ENCODE results near the gene AKR7A2.

Gene AKR7A2

DNA sequence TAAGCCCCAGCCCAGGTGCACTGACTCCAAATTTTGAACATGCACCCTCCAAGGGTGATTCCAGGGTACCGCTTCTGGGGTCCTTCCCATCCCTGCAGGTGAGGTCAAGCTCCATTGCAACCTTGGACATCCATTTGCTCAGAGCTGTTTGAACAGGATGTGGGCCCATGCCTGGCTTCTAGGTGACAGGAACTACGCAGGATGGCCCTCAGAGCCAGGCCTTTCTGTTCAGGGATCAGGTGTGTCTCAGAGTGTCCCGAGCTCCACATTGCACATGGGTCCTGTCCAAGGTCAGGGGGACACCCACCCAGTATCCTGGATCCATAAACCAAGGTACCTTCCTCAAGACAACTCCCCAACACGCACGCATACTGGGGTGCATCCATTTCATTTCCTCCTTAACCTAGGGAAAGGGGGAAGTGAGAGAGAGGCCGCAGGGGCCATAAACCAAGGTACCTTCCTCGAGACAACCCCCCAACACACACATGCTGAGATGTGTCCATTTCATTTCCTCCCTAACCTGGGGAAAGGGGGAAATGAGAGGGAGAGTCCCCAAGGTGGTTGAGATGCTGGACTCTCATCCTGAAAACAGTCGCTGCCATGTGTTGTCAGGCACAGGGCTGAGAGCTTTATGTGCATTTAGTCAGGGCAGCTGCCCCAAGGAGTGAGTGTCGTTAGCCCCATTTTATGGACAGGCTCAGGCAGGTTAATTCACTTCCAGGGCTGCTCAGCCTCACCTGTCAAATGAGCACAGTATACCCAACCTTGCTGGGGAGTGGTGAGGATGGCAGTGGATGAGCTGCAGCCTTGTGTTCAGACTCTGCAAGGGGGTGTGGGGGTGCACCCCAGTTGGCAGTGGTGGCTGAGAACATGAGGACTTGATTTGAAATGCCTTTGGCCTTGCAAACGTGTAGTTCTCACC lies 2.3 kb upstream of the AKR7A2 start:
- Histone ChIP-seq H3K36me3 (ENCODE audit: control insufficient read depth in 2 of 2, insufficient read depth in 2 of 2, low read length in 2 of 2) (peaks cover 0 to 13% of the 10 kb centered on the region in 2 donors), H3K27me3 (ENCODE audit: control insufficient read depth in 1 of 2, insufficient read depth in 2 of 2, low read length in 2 of 2) (no peaks in the 10 kb centered on the region), H3K4me1 (ENCODE audit: control insufficient read depth, insufficient read depth, low read length) (peaks cover 36% of the 10 kb centered on the region), H3K27ac (ENCODE audit: low read length) (no peak overlapping the region), H3K4me3 (ENCODE audit: low read length in 2 of 2) (no peak overlapping the region), H3K9ac (ENCODE audit: low read length in 2 of 2) (no peak overlapping the region), H3K9me3 (ENCODE audit: control insufficient read depth in 2 of 2, low read length in 2 of 2) (no peaks in the 10 kb centered on the region)

GRCh38 chr1:19313636-19313959 lies 1.7 kb upstream of the AKR7A2 start:
- no peaks in the 10 kb centered on the region for H3K9me3 ChIP-seq (ENCODE audit: control insufficient read depth in 2 of 2, low read length in 2 of 2)
- peak overlapping the region; percentile 13 to 59 for H3K9ac ChIP-seq (ENCODE audit: low read length in 2 of 2)
- peaks cover 35% of the 10 kb centered on the region for H3K4me1 ChIP-seq (ENCODE audit: control insufficient read depth, insufficient read depth, low read length)
- peaks cover 0 to 12% of the 10 kb centered on the region in 2 donors for H3K36me3 ChIP-seq (ENCODE audit: control insufficient read depth in 2 of 2, insufficient read depth in 2 of 2, low read length in 2 of 2)
- H3K27ac ChIP-seq (ENCODE audit: low read length), result peak overlapping the region; percentile 58
- H3K4me3 ChIP-seq (ENCODE audit: low read length in 2 of 2), result peak overlapping the region in 1 of 2 donors; percentile 84
- no peaks in the 10 kb centered on the region for H3K27me3 ChIP-seq (ENCODE audit: control insufficient read depth in 1 of 2, insufficient read depth in 2 of 2, low read length in 2 of 2)

DNA sequence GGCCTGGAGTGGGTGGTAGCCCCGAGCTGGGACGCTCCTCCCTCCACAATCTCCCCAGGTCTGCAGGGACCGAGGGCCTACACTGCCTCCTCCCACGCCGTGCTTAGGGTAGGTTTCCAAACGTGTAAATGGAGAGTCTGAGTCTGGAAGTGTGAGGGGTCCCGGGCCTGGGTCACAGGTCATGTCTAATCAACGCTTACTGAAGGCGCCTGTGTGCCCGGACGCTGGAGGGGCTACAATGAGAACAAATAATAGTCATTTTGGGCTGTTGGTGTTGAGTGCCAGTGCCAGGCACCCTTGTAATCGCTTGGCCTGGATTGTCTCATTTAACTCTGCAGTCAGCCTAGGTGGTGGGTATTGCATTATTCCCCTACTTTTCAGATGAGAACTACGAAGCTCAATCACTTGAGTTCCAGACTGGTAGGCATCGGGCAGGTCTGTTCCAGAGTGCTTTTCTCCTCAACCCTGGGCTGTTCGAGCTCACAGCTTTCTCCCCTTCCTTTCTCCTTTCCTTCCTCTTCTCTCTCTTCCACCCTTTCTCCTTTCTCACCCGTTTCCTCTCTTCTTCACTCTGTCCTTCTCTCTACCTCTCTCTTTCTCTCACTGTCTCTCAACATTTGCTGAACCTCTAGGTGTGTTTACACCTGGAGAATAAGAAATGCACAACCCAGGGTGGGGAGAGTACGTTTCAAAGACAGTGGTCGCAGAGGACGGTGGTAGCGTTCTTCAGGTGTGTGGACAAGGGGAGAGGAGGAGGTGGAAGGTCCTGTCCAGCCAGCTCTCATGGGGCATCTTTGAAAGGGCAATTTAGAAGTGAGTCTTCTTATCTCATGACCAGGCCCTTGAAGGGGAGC lies 1.1 kb upstream of the AKR7A2 start:
- Histone ChIP-seq H3K27ac (ENCODE audit: low read length) (peak overlapping the region; percentile 58), H3K36me3 (ENCODE audit: control insufficient read depth in 2 of 2, insufficient read depth in 2 of 2, low read length in 2 of 2) (peaks cover 5 to 13% of the 10 kb centered on the region in 2 donors), H3K4me1 (ENCODE audit: control insufficient read depth, insufficient read depth, low read length) (peaks cover 35% of the 10 kb centered on the region), H3K4me3 (ENCODE audit: low read length in 2 of 2) (peak overlapping the region; percentile 80 to 84), H3K9me3 (ENCODE audit: control insufficient read depth in 2 of 2, low read length in 2 of 2) (no peaks in the 10 kb centered on the region), H3K27me3 (ENCODE audit: control insufficient read depth in 1 of 2, insufficient read depth in 2 of 2, low read length in 2 of 2) (no peaks in the 10 kb centered on the region), H3K9ac (ENCODE audit: low read length in 2 of 2) (peak overlapping the region; percentile 59 to 79)

DNA sequence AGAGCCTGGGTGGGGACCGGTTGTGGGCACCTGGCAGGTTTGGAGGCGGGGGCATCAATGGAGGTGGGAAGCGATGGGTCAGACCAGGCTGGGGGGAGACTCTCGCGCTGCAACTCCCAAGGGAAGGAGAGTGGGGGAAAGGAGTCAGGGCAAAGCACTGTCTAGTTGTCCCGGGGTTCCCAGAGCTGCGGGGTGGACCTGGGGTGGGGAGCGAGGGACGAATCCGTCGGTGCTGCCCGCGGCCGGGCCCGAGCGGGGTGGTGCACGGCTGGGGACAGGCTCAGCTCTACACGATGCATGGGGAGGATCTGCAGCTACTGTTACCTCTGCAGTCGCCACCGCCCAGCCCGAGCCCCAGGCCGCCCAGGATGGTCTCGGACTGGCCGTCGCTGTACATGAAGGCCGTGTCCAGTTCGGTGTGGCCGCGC lies 427 bp downstream of the AKR7A2 start:
- H3K4me3 ChIP-seq (ENCODE audit: low read length in 2 of 2), result peak overlapping the region; percentile 84
- H3K9me3 ChIP-seq (ENCODE audit: control insufficient read depth in 2 of 2, low read length in 2 of 2), result no peaks in the 10 kb centered on the region
- H3K36me3 ChIP-seq (ENCODE audit: control insufficient read depth in 2 of 2, insufficient read depth in 2 of 2, low read length in 2 of 2), result peaks cover 11 to 20% of the 10 kb centered on the region in 2 donors
- H3K27me3 ChIP-seq (ENCODE audit: control insufficient read depth in 1 of 2, insufficient read depth in 2 of 2, low read length in 2 of 2), result no peaks in the 10 kb centered on the region
- no peak overlapping the region for H3K27ac ChIP-seq (ENCODE audit: low read length)
- H3K9ac ChIP-seq (ENCODE audit: low read length in 2 of 2), result peak overlapping the region; percentile 72 to 80
- H3K4me1 ChIP-seq (ENCODE audit: control insufficient read depth, insufficient read depth, low read length), result peaks cover 35% of the 10 kb centered on the region

DNA sequence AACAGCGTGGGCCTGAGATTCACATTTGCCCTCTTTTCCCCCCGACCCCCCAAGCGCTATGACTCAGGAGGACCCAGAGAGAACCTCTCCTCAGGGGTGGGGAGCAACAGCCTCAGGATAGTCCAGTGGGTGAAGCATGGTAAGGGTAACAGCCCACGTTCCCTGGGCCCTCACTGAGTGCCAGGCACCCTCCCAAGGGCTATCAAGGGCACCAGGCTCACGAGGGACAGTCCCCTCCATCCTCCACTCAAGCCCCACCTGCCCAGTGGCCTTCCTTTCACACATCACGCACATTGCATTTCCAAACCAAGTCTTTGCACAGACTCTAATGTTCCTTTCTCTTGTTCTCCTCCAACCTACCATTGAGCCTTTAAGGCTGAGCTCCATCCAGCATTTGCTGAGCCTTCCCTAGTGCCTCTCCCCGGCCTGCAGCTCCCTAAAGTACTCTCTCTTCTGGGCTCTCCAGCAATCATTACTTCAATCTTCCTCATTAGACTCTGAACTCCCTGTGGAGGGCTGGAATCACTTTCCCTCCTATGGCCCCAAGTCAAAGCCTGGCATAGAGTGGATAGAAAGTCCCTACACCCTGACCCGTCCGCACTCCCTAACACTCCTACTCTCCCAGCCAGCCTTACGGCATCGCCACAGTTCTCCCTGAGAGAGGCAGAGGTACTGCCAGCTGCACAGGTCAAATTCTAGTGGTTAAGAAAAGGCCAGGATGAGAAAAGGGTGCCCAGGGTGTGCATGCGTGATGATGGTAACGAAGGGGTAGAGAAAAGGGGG lies 1.0 kb downstream of the AKR7A2 start:
- peak overlapping the region; percentile 72 to 80 for H3K9ac ChIP-seq (ENCODE audit: low read length in 2 of 2)
- H3K36me3 ChIP-seq (ENCODE audit: control insufficient read depth in 2 of 2, insufficient read depth in 2 of 2, low read length in 2 of 2), result peaks cover 15 to 24% of the 10 kb centered on the region in 2 donors
- H3K4me3 ChIP-seq (ENCODE audit: low read length in 2 of 2), result peak overlapping the region; percentile 84
- no peaks in the 10 kb centered on the region for H3K27me3 ChIP-seq (ENCODE audit: control insufficient read depth in 1 of 2, insufficient read depth in 2 of 2, low read length in 2 of 2)
- H3K4me1 ChIP-seq (ENCODE audit: control insufficient read depth, insufficient read depth, low read length), result peaks cover 33% of the 10 kb centered on the region
- H3K9me3 ChIP-seq (ENCODE audit: control insufficient read depth in 2 of 2, low read length in 2 of 2), result no peaks in the 10 kb centered on the region
- no peak overlapping the region for H3K27ac ChIP-seq (ENCODE audit: low read length)

GRCh38 chr1:19310061-19310460 lies 1.9 kb downstream of the AKR7A2 start:
- Histone ChIP-seq H3K27me3 (ENCODE audit: control insufficient read depth in 1 of 2, insufficient read depth in 2 of 2, low read length in 2 of 2) (no peaks in the 10 kb centered on the region), H3K4me3 (ENCODE audit: low read length in 2 of 2) (no peak overlapping the region), H3K9me3 (ENCODE audit: control insufficient read depth in 2 of 2, low read length in 2 of 2) (no peaks in the 10 kb centered on the region), H3K36me3 (ENCODE audit: control insufficient read depth in 2 of 2, insufficient read depth in 2 of 2, low read length in 2 of 2) (peaks cover 19 to 33% of the 10 kb centered on the region in 2 donors), H3K9ac (ENCODE audit: low read length in 2 of 2) (no peak overlapping the region), H3K4me1 (ENCODE audit: control insufficient read depth, insufficient read depth, low read length) (peaks cover 29% of the 10 kb centered on the region), H3K27ac (ENCODE audit: low read length) (no peak overlapping the region)

DNA sequence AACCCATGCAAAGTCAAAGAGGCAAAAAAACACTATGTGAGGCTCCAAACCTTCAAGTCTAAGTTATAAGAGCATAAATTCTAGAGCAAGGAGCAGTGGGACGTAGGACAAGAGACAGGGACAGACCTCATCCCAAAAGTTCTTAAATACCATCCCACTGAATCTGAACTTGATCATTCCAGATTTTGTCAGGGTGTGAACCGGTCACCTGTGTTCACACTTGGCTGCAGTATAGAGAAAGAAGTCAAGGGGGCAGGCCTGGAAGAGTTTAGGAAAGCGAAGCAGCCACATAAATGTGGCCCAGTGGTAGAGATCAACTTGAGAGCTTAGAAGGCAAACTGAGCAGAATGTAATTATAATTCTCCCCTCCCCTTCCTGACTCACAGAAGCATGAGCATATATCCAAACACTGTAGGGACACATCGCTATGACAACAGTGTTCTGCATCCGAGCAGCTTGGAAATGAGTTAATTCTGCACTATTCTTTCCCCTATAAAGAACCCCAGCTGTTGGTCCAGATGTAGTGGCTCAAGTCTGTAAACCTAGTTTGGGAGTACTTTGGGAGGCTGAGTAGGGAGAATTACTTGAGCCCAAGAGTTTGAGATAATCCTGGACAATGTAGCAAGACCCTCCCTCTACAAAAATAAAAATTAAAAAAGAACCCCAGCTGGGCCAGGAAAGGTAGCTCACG lies 2.7 kb downstream of the AKR7A2 start:
- H3K27ac ChIP-seq (ENCODE audit: low read length), result no peak overlapping the region
- no peak overlapping the region for H3K9ac ChIP-seq (ENCODE audit: low read length in 2 of 2)
- H3K4me3 ChIP-seq (ENCODE audit: low read length in 2 of 2), result no peak overlapping the region
- no peaks in the 10 kb centered on the region for H3K27me3 ChIP-seq (ENCODE audit: control insufficient read depth in 1 of 2, insufficient read depth in 2 of 2, low read length in 2 of 2)
- H3K9me3 ChIP-seq (ENCODE audit: control insufficient read depth in 2 of 2, low read length in 2 of 2), result no peaks in the 10 kb centered on the region
- peaks cover 27% of the 10 kb centered on the region for H3K4me1 ChIP-seq (ENCODE audit: control insufficient read depth, insufficient read depth, low read length)
- peaks cover 27 to 38% of the 10 kb centered on the region in 2 donors for H3K36me3 ChIP-seq (ENCODE audit: control insufficient read depth in 2 of 2, insufficient read depth in 2 of 2, low read length in 2 of 2)

GRCh38 chr1:19308509-19308907 lies 3.4 kb downstream of the AKR7A2 start:
- H3K27ac ChIP-seq (ENCODE audit: low read length), result no peak overlapping the region
- no peaks in the 10 kb centered on the region for H3K27me3 ChIP-seq (ENCODE audit: control insufficient read depth in 1 of 2, insufficient read depth in 2 of 2, low read length in 2 of 2)
- no peak overlapping the region for H3K9ac ChIP-seq (ENCODE audit: low read length in 2 of 2)
- H3K9me3 ChIP-seq (ENCODE audit: control insufficient read depth in 2 of 2, low read length in 2 of 2), result no peaks in the 10 kb centered on the region
- peaks cover 32 to 42% of the 10 kb centered on the region in 2 donors for H3K36me3 ChIP-seq (ENCODE audit: control insufficient read depth in 2 of 2, insufficient read depth in 2 of 2, low read length in 2 of 2)
- H3K4me3 ChIP-seq (ENCODE audit: low read length in 2 of 2), result no peak overlapping the region
- H3K4me1 ChIP-seq (ENCODE audit: control insufficient read depth, insufficient read depth, low read length), result peaks cover 24% of the 10 kb centered on the region

DNA sequence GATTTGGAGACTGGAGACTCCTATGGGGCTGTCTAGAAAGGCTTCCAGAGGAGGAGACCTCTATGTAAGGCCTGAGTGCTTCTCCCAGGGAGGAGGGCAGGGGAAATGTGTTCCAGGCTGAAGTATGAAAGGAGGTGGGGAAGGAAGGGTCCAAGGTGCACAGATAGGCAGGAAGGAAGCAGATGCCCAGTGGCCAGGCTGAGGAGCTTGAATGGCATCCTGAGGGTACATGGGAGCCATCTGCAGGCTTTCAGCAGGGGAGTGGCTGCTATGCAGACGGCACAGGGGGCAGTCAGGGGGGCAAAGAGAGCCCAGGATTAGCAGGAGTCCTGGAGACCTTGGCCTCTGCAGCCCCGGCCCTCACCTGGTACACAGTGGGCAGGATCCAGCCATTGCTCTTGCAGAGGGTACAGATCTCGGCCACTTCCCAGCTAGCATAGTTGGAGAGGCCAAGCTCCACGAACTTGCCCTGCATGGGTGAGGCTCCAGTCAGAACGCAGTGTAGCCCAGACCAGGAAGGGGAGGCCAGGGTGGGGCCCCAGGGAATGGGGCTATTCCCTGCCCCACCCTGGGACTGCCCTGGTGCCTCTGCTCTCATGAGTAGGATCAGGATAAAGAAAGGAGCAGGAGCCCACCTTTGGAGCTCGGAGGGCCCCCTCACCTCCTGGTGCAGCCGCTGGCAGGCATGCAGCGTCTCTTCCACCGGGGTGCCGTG lies 4.0 kb downstream of the AKR7A2 start:
- Histone ChIP-seq H3K9ac (ENCODE audit: low read length in 2 of 2) (no peak overlapping the region), H3K27ac (ENCODE audit: low read length) (no peak overlapping the region), H3K4me1 (ENCODE audit: control insufficient read depth, insufficient read depth, low read length) (peaks cover 18% of the 10 kb centered on the region), H3K4me3 (ENCODE audit: low read length in 2 of 2) (no peak overlapping the region), H3K36me3 (ENCODE audit: control insufficient read depth in 2 of 2, insufficient read depth in 2 of 2, low read length in 2 of 2) (peaks cover 32 to 47% of the 10 kb centered on the region in 2 donors), H3K27me3 (ENCODE audit: control insufficient read depth in 1 of 2, insufficient read depth in 2 of 2, low read length in 2 of 2) (no peaks in the 10 kb centered on the region), H3K9me3 (ENCODE audit: control insufficient read depth in 2 of 2, low read length in 2 of 2) (no peaks in the 10 kb centered on the region)

All from stomach smooth muscle (tissue), 2 donors.